ENCODE results near the gene MREG. TPM values are rescaled to one million over a fixed set of nuclear protein-coding genes. Genes with fewer than 3 reads are reported as not detected.

The MREG gene
- polyA plus RNA-seq, 12 donors, result 1.6 to 7.2 (median 2.3) TPM; not detected in 2

DNA sequence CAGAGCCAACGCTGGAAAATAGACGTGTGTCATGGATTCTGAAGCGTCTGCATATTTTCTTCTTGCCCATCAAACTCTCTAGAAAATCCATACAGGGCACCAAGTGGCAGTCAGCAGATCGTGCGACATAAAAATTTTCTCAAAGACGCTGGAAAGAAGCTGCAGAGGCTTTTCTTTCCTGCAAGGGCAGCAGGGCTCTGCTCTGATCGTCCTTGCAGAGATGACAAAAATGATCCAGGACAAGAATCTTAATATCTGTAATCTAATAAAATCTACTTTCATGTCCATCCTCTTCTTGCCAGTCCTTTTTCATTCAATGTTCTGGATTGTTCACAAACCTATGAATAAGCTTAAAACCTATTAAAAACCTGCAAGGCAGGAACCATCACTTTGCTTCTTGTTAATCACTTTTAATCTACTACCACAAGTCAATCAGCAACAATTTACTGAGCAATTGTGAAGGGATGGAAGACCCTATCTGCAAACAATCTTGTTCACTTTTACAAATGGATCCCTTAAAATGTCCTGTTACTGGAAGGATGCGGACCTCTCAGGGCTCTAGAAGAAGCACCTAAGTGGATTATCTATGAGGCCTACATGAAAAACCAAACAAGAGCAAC lies 93.6 kb downstream of the MREG start:
- DNase-seq, result no peak

DNA sequence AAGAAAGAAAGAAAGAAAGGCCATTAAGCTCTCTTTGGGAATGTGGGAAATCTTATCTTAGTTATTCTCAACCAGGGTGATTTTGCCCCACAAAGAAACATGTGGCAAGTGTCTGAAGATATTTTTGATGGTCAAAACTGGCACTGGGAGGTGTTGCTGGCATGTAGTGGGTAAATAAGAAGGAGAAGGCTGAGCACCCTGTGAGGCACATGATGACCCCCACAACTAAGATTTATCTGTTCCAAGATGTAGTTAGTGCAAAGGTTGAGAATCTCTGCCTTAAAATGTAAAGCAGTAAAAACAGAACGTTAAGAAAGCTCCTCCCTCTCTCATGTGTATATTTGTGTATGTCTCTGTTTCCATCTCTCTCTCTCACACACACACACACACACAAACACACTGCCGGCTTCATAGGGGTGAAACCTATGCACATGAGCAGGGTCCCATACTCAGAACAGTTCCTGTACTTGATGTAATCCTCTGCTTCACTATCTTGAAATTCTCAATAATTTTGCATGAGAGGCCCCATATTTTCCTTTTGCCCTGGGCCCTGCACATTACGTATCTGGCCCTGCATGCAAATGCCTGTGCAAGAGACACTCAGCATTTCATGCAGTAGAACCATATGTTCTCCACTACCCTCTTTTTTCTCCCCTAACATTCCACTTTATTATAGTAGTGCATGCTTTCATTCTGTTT lies 94.3 kb downstream of the MREG start:
- DNase-seq, result no peak

DNA sequence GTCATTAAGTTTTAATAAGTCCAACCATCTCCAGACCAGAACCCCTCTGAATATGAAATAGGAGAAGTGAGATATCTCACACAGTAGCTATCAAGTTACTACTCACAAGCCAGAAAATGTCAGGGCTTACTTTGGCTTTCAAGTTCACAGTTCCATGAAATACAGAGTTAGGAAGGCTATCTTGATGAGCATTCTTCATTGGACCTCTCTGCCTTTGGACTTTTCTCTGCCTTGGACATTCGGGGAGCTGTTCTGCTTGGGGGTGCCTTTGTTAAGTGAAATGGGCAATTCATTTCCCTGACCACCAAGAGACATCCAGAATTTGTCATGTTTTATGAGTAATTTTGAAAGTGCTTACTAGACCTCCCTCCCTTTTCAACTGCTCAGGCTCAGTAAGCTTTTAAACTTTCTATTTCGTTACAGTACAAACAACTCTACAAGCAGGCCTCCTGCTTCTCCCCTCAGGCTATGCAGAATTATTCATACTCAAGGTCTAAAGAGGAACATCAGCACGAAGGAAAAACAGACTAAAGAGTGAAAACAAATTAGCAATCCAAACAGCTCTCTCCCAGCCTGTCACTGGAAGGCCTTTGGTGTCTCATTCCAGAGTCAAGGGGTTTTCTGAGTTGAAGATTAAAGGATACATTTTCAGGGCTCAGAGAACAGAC lies 95.3 kb downstream of the MREG start:
- no peak for DNase-seq

DNA sequence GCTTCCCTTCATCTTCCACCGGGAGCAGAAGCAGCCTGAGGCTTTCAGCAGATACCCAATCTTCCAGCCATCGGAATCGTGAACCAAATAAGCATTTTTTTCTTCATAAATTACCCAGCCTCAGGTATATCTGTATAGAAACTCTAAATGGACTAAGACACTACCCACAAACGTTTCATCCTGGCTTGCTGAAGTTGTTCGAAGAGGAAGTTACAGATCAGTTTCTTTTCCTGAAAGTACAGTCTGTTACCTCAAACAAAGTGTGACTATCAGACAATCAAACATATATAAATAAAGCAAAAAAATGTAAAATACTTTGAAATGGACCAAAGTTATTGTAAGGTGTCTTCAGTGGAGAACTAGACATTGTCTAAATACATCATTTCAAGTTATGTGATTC lies 97.9 kb downstream of the MREG start:
- DNase-seq, result no peak

DNA sequence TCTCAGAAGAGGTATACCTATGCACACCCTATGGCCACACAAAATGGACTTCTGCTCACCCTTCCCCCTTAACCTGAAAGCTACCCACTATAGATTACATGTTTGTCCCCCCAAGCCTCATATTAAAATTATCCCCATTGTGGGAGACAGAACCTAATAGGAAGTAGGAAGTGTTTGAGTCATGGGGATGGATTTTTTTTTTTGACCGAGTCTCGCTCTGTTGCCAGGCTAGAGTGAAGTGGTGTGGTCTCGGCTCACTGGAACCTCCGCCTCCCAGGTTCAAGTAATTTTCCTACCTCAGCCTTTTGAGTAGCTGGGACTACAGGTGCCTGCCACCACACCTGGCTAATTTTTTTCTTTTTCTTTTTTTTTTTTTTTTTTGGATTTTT lies 98.6 kb downstream of the MREG start:
- no peak for DNase-seq

DNA sequence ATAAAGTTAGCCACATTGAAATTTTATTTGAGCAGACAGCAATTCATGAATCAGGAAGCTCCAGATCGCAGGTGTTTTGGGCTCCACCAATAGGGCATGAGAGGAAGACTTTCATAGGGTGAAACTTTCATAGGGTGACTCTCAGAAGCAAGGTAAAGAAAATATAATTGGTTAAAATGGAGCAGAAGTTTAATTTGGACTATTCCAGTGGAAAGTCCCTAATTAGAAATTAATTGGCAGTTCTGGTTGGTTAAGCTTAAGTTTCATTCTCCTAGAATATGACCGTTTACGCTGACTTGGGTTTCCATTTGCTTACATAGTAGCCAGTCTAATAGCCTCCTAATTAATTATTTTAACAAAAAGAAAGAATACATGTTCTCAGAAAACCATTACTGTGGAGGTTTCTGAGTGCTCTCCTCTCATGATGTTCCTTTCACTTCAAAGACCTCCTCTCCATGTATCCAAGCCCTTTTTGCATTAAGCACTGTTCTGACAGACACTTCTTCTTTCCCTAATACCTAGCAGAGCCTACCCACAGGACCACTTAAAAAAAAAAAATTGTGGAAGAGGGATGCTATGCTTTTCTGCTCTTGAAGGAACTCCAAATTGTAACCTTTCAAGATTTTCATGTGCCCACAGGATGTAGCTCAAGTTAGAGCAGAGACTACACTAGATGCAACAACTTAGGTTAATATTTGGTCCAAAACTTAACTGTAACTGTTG lies 99.1 kb downstream of the MREG start:
- no peak for DNase-seq

DNA sequence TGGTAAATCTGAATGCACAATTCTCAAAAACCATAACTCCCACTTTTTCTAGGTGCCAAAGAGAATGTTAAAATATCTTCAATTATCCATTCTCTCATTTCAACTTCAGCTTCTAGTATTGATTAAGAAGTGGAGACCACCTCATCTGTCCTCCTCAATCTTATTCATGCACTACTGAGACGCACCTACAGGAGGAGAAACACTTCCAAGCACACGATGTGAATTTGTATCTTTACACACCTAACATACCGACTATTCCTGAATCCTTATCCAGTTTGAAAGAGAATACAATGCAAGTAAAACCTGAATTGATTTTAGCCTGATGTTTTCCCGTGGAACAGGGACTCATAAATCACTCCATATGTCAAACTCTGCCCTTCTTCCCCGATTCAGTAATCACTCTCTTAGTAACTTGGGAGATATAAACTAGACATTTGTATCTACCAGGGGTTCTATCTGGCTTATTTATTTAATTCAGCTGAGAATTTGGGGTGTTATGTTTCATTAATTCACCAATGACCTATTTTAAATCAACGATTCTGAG lies 101.0 kb downstream of the MREG start:
- no peak for DNase-seq

DNA sequence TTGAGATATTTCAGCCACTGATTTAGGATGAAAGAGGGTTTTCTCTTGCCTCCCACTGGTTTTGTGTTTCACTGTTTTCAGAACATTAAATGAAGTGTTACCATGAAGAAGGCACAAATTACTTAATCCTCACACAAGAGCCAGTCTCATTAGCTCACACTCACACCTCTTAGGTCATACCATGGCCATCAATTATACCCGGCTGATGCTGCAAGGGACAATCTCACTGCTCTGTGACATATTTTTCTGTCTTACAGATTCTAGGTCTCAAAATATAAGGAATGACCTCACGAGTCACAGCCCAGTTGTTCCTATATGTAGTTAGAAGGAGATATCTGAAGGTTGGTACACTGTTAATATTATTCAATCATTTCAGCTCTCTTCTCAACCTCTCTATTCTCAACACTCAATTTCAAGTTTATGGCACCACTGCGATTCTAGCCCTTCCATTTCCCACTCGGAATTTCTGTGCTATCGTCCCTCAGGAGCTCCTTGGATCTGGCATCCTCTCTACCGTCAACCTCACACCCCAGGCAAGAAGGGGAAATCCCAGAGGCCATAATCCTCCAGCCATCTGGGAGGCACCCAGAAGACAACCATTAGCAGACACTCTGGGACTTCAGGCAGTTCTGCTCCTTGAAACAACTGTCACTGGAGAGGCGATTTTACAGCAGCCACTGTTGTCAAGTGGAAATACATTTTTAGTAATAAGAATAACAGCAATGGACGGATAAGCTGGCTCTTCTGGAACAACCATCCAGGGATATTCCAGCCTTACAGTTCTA lies 101.9 kb downstream of the MREG start:
- DNase-seq, result no peak

DNA sequence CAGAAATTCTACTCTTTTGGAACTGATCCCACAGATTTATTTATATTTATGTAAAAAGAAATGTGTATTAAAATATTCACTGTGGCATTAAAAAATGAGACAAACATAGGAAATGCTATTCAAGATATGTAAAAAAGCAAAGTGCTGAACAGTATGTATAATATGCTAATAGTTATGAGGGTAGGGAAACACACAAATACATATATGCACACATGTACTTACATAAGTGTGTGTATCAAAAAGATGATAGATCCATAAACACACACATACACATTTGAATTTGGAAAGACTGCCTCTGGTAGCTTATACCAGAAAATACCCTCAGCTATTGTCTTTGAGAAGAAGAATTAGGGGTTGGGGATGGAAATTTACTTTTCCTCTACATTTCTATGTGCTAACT lies 103.2 kb downstream of the MREG start:
- DNase-seq, result no peak

DNA sequence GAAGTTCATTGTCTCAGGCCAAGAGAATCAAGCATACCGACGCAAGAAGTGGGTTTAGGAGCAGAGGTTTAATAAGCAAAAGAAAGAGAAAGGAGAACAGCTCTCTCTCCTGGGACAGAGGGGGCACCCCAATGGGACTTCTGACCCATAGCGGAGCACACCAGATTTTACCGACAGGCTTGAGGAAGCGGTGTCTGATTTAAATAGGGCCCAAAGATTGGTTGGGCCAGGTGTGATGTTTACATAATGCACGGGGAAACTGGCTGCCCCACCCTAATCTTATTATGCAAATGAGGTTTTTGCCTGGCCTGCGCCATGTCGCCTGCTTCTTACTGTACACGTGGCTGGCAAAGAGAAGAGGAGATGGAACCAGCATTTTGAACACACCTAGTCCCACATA lies 106.2 kb downstream of the MREG start:
- no peak for DNase-seq

DNA sequence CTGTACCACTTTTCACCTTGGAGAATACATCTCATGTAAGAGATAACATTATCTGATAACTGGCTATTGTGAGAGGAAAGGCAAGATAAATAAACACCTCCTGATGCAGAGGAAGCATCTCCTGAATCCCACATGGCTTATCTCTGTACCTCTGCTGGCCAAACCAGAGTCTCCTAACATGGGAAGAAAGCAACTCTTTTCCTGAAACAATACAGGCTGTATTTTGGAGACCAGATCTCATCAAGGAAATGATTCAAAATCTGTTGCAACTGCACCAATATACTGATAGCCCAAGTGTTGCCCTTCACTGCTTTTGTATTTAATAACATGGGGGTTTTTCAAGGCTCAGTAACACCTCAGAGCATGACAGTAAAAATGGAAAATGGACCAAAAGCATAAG lies 106.9 kb downstream of the MREG start:
- DNase-seq, result no peak

DNA sequence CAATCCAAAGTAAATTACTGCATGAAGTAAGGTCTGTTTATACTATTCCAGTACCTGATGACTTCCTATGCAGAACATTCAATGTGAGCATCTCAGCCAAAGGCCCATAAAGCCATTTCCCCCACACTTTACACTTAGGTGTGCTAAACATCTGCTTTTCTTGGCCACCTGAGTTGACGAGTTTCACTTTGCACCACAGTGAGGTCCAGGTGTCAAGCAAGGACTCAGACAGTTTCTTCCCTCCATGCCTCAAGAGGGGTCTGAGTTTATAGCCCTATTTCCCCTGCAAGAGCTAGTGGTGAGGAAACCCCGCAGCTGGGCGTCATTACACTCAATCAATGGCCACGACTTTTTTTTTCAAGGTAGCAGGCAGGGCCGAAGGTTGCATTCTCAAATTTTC lies 107.7 kb downstream of the MREG start:
- no peak for DNase-seq

DNA sequence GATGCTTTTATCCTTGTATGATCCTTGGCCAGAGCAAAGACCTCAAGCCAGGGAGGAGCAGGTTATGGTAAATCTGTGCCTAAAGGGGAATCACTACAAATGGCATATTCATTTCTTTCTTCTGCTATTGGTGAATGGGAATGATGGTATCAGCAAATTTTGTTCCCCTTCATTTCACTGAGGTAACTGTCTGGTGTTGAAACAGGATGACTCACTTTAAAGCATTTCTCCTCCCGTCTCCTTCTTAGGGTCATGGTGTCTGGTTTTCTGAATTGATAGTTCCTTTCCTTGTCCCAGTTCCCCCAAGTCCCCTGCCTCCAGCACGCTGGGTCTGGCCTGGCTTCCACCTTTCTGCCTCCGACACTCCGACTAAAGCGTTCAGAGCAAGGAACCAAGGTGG lies 109.2 kb downstream of the MREG start:
- DNase-seq, result no peak

DNA sequence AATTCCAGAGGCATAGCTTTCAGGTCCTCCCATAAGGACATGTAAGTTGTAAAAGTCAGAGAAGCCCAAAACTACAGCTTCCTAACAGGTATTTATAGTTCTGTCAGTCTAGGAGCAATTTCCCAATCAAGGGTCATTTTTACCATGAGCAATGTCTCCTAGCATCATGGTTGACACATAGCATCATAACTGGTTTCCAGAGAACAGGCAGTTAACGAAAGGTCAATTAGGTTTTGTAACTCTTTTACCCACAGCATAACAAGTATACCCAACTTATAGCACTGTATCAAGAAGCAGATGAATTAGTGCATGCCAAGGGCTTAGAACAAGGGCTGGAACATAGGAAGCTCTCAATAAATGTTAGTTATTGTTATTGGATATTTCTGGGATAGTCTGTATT lies 110.1 kb downstream of the MREG start:
- DNase-seq, result no peak

DNA sequence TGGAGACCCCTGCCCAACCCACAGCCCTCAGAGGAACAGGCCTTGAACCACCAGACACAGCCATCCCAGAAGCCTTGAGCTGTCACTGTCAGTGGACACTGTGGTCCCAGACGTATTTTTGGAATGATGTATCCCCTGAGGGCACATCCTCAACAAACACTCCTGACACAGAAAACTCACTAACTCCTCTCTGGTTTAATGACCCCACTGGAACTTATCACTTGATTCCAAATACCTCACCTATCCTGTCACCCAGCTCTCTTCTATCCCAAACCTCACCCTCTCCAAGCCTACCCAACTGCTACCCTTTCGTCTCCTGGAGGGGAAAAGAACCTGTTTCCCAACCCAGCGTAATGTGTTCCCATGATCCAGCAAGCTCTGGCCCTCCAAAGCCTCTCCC lies 111.6 kb downstream of the MREG start:
- DNase-seq, result no peak

DNA sequence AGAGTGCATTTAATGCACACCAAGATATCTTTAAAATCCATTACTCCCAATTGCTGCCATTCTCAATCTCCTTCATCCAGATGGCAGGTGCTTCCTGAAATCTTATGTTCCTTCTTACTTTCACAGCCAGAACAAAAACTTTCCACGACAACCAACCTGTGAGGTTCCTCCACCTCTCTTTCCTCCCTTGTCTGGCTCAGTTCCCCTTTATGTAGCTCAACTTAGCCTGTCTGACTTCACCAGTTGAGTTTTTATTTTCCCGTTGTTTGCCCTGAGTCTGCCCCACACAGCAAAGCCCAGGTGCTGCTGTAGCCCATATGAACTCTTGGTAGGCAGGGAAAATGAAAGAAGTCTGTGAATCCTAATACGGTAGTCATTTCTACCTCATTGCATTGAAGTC lies 112.5 kb downstream of the MREG start:
- no peak for DNase-seq

DNA sequence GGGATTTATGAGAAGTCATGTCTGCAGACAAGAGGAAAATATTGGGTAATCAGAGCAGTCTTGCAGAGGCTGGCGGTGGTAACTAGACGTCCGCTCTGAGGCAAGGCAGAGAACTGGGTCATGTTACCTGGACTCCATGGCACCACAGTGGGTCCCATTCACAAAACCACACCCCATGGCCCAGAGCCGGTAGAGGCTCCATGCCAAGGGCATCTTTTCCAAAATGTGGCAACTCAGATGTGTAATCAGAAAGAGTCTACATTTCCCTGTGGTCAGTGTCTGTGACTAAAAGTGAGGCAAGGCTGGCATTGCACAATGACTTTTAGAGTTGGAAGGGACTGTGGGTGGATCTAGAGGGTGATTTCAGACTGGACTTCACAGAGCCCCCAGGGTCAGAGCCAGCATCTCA lies 113.1 kb downstream of the MREG start:
- no peak for DNase-seq

DNA sequence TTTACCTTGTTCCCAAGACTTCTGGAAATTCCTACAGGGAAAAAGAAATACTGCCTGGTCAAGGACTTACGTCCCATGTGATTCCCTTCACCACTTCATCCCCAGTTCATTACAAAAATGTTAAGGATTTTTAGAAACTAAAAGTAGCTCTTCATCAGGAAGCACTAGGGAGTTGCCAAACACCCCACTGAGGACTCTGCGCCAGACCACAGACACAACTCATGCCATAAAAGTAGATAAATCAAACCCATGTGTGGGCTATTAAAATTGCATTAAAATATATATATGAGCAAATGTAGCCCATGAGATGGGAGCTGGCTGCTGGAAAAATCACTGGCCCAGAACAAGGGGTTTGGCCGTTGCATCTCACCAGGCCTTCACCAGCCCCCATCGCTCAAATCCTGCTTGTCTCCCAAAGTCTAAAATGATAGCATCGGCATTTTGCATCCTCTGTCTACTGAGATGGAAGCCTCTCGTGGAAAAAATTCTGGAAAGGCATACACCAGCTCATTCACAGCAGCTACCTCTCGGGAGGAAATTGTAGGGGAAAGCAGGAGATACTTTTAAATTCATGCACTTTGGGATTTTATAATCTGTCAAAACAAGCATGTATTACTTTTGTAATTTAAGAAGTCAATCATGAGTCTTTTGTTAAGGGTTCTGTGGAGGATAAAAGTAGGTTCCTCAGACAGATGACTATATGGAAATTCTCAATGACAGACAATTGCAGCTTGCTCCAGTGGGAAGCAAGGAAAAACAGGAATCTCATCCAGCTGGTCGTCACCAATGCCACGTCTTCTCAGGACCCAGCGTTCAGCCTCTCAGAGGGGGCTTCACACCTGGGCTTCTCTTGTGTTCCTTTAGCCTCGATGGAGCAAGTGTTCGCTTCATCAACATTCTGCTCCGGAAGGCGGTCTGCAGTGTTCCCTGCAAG lies 113.9 kb downstream of the MREG start:
- no peak for DNase-seq

DNA sequence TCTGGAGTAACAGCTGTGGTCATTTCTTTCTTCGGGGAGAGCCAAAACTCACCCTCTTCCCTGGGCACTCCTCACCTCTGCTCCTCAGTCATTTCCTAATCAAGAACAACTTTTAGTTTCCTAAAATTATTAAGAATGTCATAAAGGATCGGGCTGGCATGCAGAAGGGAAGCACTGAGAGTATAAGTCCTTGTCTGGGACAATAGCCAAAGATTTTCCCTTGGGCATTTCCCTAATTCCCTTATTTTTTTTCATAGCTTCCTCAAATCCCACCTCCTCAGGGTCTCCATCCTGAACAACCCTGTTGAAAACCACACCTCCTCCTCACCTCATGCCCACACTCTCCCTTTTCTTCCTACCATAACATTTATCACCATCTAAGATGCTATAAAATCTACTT lies 115.0 kb downstream of the MREG start:
- no peak for DNase-seq

DNA sequence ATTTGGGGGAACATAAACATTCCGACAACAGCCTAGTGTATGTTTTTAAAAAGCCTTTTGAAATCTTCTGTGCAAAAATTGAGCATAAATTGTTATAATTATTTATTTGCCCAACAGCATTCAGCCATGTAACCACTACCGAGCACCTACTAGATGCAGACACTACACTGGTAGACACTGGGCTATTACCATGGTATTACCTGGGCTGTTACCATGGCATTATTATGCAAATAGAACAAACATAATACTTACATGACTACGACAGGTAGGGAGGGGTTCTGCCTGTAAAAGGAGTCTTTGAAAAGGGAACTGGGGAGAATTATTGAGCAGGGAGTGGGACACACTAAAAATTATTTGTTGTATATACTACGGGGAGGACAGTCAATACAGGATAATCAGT lies 116.4 kb downstream of the MREG start:
- DNase-seq, result no peak

DNA sequence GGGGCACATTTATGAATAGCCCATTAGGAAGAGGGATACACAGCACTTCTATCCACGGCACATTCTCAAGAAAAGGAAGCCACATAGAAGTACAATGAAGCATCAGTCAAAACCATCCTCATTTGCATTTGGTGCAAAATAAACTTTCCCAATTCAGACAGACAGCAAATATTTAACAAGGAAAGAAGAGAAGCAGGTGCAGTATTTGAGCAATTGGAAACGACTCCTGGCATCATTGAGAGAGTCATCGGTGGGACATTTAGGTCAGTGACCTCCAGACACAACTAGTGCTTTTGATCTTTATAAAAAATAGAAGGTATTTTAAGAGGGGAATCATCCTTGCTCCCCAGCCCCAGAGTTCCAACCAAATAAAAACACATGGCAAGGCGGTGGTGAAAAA lies 118.0 kb downstream of the MREG start:
- no peak for DNase-seq
